SK-N-SH treated with all-trans-retinoic acid at 6 μM for 48 hours (cell line): ENCODE measurements around the gene GAK.

Experiments used
- ATAC-seq: fragments of 200-7000 bp; cut with Tn5 transposase; 3 replicates; pipeline ENCODE4 v1.9.1; 2020; ENCODE audit warnings: mild to moderate bottlenecking, moderate library complexity
- ARNTL ChIP-seq: fragments of 450-650 bp; formaldehyde crosslinking; IDR thresholded peaks from 2 replicates; pipeline ENCODE4 v1.5.0; 2020; ENCODE audit warnings: low read depth, mild to moderate bottlenecking, moderate library complexity, borderline replicate concordance
- CSDC2 ChIP-seq: fragments of 250-450 bp; sonication (Bioruptor Pico); IDR thresholded peaks from 2 replicates; pipeline ENCODE4 v1.5.0; 2020; ENCODE audit warnings: mild to moderate bottlenecking, moderate library complexity
- ESRRG ChIP-seq: fragments of 250-450 bp; sonication (Bioruptor Pico); IDR thresholded peaks from 2 replicates; pipeline ENCODE4 v1.6.1; 2021; ENCODE audit warnings: mild to moderate bottlenecking
- GLIS3 ChIP-seq: fragments of 250-450 bp; sonication (Bioruptor Pico); IDR thresholded peaks from 2 replicates; pipeline ENCODE4 v1.5.0; 2020; ENCODE audit warnings: mild to moderate bottlenecking, moderate library complexity
- ISL1 ChIP-seq: fragments of 250-450 bp; sonication (Bioruptor Pico); IDR thresholded peaks from 2 replicates; pipeline ENCODE4 v2.1.2; 2022; ENCODE audit warnings: mild to moderate bottlenecking, moderate library complexity
- OSR1 ChIP-seq: fragments of 250-450 bp; sonication (Bioruptor Pico); IDR thresholded peaks from 2 replicates; pipeline ENCODE4 v1.8.0; 2022; ENCODE audit warnings: moderate library complexity, mild to moderate bottlenecking, inconsistent platforms
- RARB ChIP-seq: fragments of 250-450 bp; sonication (Bioruptor Pico); IDR thresholded peaks from 2 replicates; pipeline ENCODE4 v1.8.0; 2021; ENCODE audit warnings: mild to moderate bottlenecking, moderate library complexity
- TCF4 ChIP-seq: fragments of 250-450 bp; sonication (Bioruptor Pico); IDR thresholded peaks from 2 replicates; pipeline ENCODE4 v1.8.0; 2021; ENCODE audit warnings: mild to moderate bottlenecking, moderate library complexity, borderline replicate concordance
- TOX ChIP-seq: fragments of 250-450 bp; sonication (Bioruptor Pico); IDR thresholded peaks from 2 replicates; pipeline ENCODE4 v1.8.0; 2021; ENCODE audit warnings: mild to moderate bottlenecking, moderate library complexity, borderline replicate concordance
- ZC3H10 ChIP-seq: fragments of 250-450 bp; sonication (Bioruptor Pico); IDR thresholded peaks from 2 replicates; pipeline ENCODE4 v1.5.1; 2021; ENCODE audit warnings: mild to moderate bottlenecking, moderate library complexity
- ZFP3 ChIP-seq: fragments of 250-450 bp; sonication (Bioruptor Pico); IDR thresholded peaks from 2 replicates; pipeline ENCODE4 v1.5.0; 2020; ENCODE audit warnings: mild to moderate bottlenecking, moderate library complexity
- ZFP30 ChIP-seq: fragments of 450-650 bp; formaldehyde crosslinking; IDR thresholded peaks from 2 replicates; pipeline ENCODE4 v1.5.0; 2022; ENCODE audit warnings: mild to moderate bottlenecking, moderate library complexity
- ZNF70 ChIP-seq: fragments of 450-650 bp; formaldehyde crosslinking; IDR thresholded peaks from 2 replicates; pipeline ENCODE4 v1.5.0; 2020; ENCODE audit warnings: mild to moderate bottlenecking, moderate library complexity
- ZNF8 ChIP-seq: fragments of 450-650 bp; formaldehyde crosslinking; IDR thresholded peaks from 2 replicates; pipeline ENCODE4 v1.5.0; 2020; ENCODE audit warnings: mild to moderate bottlenecking, moderate library complexity
- TF ChIP-seq, protein P1 (sequence below): fragments of 250-450 bp; sonication (Bioruptor Pico); IDR thresholded peaks from 2 replicates; pipeline ENCODE4 v1.5.1; 2020; ENCODE audit warnings: low read depth, mild to moderate bottlenecking, moderate library complexity
- TF ChIP-seq, protein P2 (sequence below): fragments of 250-450 bp; sonication (Bioruptor Pico); IDR thresholded peaks from 2 replicates; pipeline ENCODE4 v1.8.0; 2020; ENCODE audit warnings: mild to moderate bottlenecking, moderate library complexity, borderline replicate concordance
- TF ChIP-seq, protein P3 (sequence below): fragments of 250-450 bp; sonication (Bioruptor Pico); IDR thresholded peaks from 2 replicates; pipeline ENCODE4 v1.5.1; 2021; ENCODE audit warnings: mild to moderate bottlenecking, moderate library complexity
- TF ChIP-seq, protein P4 (sequence below): fragments of 250-450 bp; sonication (Bioruptor Pico); IDR thresholded peaks from 2 replicates; pipeline ENCODE4 v1.8.0; 2021; ENCODE audit warnings: low read depth, mild to moderate bottlenecking, moderate library complexity, borderline replicate concordance
- TF ChIP-seq, protein P5 (sequence below): fragments of 250-450 bp; sonication (Bioruptor Pico); IDR thresholded peaks from 2 replicates; pipeline ENCODE4 v1.5.0; 2020; ENCODE audit warnings: mild to moderate bottlenecking, moderate library complexity

The GAK gene

DNA sequence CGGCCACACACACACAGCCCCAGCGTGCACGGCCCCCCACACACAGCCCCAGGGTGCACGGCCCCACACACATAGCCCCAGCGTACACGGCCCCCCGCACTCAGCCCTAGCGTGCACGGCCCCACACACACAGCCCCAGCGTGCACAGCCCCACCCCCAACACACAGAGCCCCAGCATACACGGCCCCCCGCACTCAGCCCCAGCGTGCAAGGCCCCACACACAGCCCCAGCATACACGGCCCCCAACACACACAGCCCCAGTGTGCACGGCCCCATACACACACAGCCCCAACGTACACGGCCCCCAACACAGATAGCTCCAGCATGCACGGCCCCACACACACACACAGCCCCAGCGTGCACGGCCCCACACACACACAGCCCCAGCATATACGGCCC lies 17.6 kb downstream of the GAK start:
- TF ChIP-seq ISL1 (CRISPR knock-in tag) (no peak), ZNF70 (CRISPR knock-in tag) (no peak), TOX (CRISPR knock-in tag) (no peak), CSDC2 (CRISPR knock-in tag) (no peak), ZFP30 (CRISPR knock-in tag) (no peak), OSR1 (CRISPR knock-in tag) (no peak), ARNTL (CRISPR knock-in tag) (no peak), ZNF8 (CRISPR knock-in tag) (no peak), ESRRG (no peak)
- TF ChIP-seq, protein P1, sequence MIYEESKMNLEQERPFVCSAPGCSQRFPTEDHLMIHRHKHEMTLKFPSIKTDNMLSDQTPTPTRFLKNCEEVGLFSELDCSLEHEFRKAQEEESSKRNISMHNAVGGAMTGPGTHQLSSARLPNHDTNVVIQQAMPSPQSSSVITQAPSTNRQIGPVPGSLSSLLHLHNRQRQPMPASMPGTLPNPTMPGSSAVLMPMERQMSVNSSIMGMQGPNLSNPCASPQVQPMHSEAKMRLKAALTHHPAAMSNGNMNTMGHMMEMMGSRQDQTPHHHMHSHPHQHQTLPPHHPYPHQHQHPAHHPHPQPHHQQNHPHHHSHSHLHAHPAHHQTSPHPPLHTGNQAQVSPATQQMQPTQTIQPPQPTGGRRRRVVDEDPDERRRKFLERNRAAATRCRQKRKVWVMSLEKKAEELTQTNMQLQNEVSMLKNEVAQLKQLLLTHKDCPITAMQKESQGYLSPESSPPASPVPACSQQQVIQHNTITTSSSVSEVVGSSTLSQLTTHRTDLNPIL (CRISPR knock-in tag): no peak
- TF ChIP-seq, protein P2, sequence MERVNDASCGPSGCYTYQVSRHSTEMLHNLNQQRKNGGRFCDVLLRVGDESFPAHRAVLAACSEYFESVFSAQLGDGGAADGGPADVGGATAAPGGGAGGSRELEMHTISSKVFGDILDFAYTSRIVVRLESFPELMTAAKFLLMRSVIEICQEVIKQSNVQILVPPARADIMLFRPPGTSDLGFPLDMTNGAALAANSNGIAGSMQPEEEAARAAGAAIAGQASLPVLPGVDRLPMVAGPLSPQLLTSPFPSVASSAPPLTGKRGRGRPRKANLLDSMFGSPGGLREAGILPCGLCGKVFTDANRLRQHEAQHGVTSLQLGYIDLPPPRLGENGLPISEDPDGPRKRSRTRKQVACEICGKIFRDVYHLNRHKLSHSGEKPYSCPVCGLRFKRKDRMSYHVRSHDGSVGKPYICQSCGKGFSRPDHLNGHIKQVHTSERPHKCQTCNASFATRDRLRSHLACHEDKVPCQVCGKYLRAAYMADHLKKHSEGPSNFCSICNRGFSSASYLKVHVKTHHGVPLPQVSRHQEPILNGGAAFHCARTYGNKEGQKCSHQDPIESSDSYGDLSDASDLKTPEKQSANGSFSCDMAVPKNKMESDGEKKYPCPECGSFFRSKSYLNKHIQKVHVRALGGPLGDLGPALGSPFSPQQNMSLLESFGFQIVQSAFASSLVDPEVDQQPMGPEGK: no peak
- TF ChIP-seq, protein P3, sequence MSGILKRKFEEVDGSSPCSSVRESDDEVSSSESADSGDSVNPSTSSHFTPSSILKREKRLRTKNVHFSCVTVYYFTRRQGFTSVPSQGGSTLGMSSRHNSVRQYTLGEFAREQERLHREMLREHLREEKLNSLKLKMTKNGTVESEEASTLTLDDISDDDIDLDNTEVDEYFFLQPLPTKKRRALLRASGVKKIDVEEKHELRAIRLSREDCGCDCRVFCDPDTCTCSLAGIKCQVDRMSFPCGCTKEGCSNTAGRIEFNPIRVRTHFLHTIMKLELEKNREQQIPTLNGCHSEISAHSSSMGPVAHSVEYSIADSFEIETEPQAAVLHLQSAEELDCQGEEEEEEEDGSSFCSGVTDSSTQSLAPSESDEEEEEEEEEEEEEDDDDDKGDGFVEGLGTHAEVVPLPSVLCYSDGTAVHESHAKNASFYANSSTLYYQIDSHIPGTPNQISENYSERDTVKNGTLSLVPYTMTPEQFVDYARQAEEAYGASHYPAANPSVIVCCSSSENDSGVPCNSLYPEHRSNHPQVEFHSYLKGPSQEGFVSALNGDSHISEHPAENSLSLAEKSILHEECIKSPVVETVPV (CRISPR knock-in tag): no peak
- TF ChIP-seq, protein P4, sequence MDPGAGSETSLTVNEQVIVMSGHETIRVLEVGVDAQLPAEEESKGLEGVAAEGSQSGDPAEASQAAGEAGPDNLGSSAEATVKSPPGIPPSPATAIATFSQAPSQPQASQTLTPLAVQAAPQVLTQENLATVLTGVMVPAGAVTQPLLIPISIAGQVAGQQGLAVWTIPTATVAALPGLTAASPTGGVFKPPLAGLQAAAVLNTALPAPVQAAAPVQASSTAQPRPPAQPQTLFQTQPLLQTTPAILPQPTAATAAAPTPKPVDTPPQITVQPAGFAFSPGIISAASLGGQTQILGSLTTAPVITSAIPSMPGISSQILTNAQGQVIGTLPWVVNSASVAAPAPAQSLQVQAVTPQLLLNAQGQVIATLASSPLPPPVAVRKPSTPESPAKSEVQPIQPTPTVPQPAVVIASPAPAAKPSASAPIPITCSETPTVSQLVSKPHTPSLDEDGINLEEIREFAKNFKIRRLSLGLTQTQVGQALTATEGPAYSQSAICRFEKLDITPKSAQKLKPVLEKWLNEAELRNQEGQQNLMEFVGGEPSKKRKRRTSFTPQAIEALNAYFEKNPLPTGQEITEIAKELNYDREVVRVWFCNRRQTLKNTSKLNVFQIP (CRISPR knock-in tag): no peak
- no peak for ATAC-seq

DNA sequence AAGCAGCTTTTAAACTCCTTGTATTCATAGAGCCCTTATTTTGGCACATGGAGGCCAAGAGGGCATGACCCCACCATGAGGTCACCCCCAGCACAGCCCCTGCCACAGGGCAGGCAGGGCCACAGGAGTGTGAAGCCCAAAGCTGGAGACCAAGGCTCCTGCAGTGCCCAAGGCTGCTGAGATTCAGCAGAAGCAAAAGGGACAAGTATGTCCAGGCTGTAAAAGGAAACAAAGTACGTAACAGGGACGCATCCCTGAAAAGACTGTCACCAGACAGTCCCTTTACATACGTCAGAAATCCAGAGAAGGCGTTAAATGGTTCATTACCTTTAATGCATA lies 18.9 kb downstream of the GAK start:
- no peak for TF ChIP-seq RARB (CRISPR knock-in tag)
- TF ChIP-seq TCF4: no peak
- TF ChIP-seq, protein P1 (CRISPR knock-in tag): no peak
- TF ChIP-seq, protein P4 (CRISPR knock-in tag): no peak
- no peak for TF ChIP-seq OSR1 (CRISPR knock-in tag)
- TF ChIP-seq CSDC2 (CRISPR knock-in tag): no peak
- TF ChIP-seq ISL1 (CRISPR knock-in tag): no peak
- TF ChIP-seq ZC3H10: no peak
- no peak for TF ChIP-seq ZNF70 (CRISPR knock-in tag)
- no peak for TF ChIP-seq ZFP30 (CRISPR knock-in tag)
- TF ChIP-seq ZNF8 (CRISPR knock-in tag): no peak
- no peak for TF ChIP-seq GLIS3 (CRISPR knock-in tag)
- TF ChIP-seq TOX (CRISPR knock-in tag): no peak
- ATAC-seq: no peak

DNA sequence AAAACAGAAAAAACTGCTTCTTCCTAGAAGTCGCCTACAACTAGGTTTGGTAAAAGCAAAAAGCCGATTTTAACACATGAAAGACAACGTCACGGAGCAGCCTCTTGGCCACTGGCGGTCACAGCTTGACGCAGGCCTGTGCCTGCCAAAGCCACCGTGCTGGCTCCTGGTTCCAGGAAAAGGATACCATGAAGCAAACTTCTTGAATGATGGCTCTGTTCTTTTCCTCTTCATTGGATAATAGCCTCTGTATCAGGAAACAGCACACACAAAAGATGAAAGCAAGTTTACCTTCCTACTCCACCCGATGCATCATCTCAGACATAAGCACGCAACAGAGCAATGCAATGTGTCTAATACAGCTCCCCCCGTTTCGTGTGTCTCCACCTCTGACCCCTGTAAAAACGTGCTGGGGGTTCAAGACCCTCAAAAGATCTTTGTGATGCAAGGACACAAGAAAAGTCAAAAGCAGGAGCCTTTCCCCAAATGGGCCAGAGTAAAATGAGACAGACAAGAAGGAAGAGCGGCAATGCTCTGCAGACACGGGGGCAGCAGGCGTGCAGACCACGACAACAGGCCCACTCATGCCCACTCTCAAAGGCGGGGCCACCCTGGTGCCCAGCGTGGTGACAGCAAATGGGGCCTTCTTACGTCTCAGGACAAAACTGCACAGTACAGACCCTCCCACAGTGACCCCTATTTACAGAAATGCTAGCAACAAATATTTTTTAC lies 19.4 kb downstream of the GAK start:
- no peak for ATAC-seq
- TF ChIP-seq, protein P1 (CRISPR knock-in tag): no peak
- TF ChIP-seq ZFP30 (CRISPR knock-in tag) (no peak), ZFP3 (CRISPR knock-in tag) (no peak), ESRRG (no peak), ZC3H10 (no peak), TCF4 (no peak), ZNF8 (CRISPR knock-in tag) (no peak), GLIS3 (CRISPR knock-in tag) (no peak), ARNTL (CRISPR knock-in tag) (no peak), RARB (CRISPR knock-in tag) (no peak), CSDC2 (CRISPR knock-in tag) (no peak), ZNF70 (CRISPR knock-in tag) (no peak)
- TF ChIP-seq, protein P2: no peak
- TF ChIP-seq, protein P5, sequence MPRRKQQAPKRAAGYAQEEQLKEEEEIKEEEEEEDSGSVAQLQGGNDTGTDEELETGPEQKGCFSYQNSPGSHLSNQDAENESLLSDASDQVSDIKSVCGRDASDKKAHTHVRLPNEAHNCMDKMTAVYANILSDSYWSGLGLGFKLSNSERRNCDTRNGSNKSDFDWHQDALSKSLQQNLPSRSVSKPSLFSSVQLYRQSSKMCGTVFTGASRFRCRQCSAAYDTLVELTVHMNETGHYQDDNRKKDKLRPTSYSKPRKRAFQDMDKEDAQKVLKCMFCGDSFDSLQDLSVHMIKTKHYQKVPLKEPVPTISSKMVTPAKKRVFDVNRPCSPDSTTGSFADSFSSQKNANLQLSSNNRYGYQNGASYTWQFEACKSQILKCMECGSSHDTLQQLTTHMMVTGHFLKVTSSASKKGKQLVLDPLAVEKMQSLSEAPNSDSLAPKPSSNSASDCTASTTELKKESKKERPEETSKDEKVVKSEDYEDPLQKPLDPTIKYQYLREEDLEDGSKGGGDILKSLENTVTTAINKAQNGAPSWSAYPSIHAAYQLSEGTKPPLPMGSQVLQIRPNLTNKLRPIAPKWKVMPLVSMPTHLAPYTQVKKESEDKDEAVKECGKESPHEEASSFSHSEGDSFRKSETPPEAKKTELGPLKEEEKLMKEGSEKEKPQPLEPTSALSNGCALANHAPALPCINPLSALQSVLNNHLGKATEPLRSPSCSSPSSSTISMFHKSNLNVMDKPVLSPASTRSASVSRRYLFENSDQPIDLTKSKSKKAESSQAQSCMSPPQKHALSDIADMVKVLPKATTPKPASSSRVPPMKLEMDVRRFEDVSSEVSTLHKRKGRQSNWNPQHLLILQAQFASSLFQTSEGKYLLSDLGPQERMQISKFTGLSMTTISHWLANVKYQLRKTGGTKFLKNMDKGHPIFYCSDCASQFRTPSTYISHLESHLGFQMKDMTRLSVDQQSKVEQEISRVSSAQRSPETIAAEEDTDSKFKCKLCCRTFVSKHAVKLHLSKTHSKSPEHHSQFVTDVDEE (CRISPR knock-in tag): no peak
